MM.1S (cell line): ENCODE data around the gene ZBTB2.

ENCODE experiments used
- CTCF ChIP-seq: fragments of 300-600 bp; sonication (generic); IDR thresholded peaks from 2 replicates; pipeline ENCODE4 v1.5.1; 2016; ENCODE audit warnings: antibody characterized with exemption, low read length, mixed read lengths
- EZH2 ChIP-seq: fragments of 300-600 bp; sonication (generic); optimal IDR thresholded peaks from 2 replicates; pipeline ENCODE3; 2017; ENCODE audit warnings: low read depth, mild to moderate bottlenecking, antibody characterized with exemption, low read length, mixed read lengths

DNA sequence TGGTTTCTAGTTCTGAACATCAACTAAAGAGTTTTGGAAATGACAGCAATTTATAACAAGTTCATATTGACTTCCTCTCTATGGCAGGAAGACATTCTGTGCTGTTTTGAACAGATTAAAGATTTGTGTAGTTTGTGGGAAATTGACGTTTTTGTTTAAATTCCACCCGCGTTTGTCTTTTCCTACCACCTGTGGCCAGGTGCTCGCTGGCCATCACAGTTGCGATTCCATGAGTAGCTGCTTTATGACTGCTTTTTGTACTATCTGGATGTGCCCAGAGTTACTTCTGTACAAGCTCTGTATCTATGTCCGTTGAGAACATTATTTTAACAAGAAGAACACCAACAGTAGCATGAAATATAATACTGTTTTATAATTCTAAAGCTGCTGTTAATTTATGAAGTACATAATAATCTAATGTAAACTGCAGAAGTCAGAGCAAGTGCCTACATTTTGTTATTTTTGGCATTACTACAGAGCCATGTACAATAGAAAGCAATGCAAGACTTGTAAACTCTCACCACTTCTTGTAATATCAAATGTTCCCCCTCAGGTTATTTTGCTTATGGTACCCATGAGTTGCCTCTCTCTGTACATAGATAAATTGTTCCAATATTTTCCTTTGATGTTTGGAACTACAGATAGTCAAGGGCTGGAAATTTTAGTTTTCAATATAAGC is 33.5 kb downstream of the ZBTB2 start:
- TF ChIP-seq CTCF (no peak), EZH2 (no peak)
